Measurements from ENCODE around the gene RHOV. TPM values are rescaled to one million over a fixed set of nuclear protein-coding genes. Genes with fewer than 3 reads are reported as not detected.

Gene RHOV
- total and polyA plus RNA-seq, 4 donors: 0.15 to 0.30 (median 0.19) TPM; not detected in 1

GRCh38 chr15:40823572-40824343 lies 50.3 kb downstream of the RHOV start:
- intact Hi-C loops (cut with DNase I): no loop called here
- H3K36me3 ChIP-seq (ENCODE audit: control insufficient read depth in 1 of 2, insufficient read depth in 2 of 2, low read length in 1 of 2): no peaks in the 10 kb centered on the region
- no peak overlapping the region for H3K4me3 ChIP-seq (ENCODE audit: low read length in 2 of 2)
- DNase-seq: no peak
- H3K27me3 ChIP-seq (ENCODE audit: control insufficient read depth in 1 of 2, insufficient read depth in 2 of 2, low read length in 1 of 2): no peaks in the 10 kb centered on the region
- no peaks in the 10 kb centered on the region for H3K9me3 ChIP-seq (ENCODE audit: control insufficient read depth, low read length)
- H3K27ac ChIP-seq (ENCODE audit: low read depth in 1 of 2, low read length in 2 of 2): no peak overlapping the region
- WGBS, 2 donors: 85 to 86% methylated on average over 1 of the region's 1 CpG
- ATAC-seq (ENCODE audit: low FRiP score): no peak
- no peaks in the 10 kb centered on the region for H3K4me1 ChIP-seq (ENCODE audit: control insufficient read depth in 1 of 2, insufficient read depth in 2 of 2, low read length in 2 of 2)

Other genes with a start within 250 kb of the RHOV start
- under 1 TPM; 0.42 to 0.87 TPM for gene RAD51, start 179.1 kb downstream of the RHOV start, total RNA-seq
- gene RAD51, start 179.1 kb downstream of the RHOV start, polyA plus RNA-seq: under 1 TPM; 0.33 to 0.50 TPM
- gene RMDN3, start 119.0 kb downstream of the RHOV start, total RNA-seq: 10 to 100 TPM; 21.1 to 29.1 TPM
- 10 to 100 TPM; 27.3 to 29.2 TPM for gene RMDN3, start 119.0 kb downstream of the RHOV start, polyA plus RNA-seq
- 1 to 10 TPM; 4.5 to 7.7 TPM for gene GCHFR, start 110.2 kb downstream of the RHOV start, total RNA-seq
- 10 to 100 TPM; 21.0 to 48.2 TPM for gene GCHFR, start 110.2 kb downstream of the RHOV start, polyA plus RNA-seq
- gene C15orf62, start 104.3 kb downstream of the RHOV start, total RNA-seq: under 1 TPM; 0.19 to 0.87 TPM
- under 1 TPM in 1 of 2 donors, not detected in 1; 0.97 TPM for gene C15orf62, start 104.3 kb downstream of the RHOV start, polyA plus RNA-seq
- 10 to 100 TPM in 1 of 2 donors, 1 to 10 TPM in 1; 9.3 to 17.4 TPM for gene ZFYVE19, start 67.1 kb downstream of the RHOV start, total RNA-seq
- gene ZFYVE19, start 67.1 kb downstream of the RHOV start, polyA plus RNA-seq: 10 to 100 TPM; 14.5 to 48.0 TPM
- gene DNAJC17, start 66.8 kb downstream of the RHOV start, total RNA-seq: 10 to 100 TPM; 29.4 to 34.7 TPM
- 10 to 100 TPM; 20.5 to 75.9 TPM for gene DNAJC17, start 66.8 kb downstream of the RHOV start, polyA plus RNA-seq
- gene PPP1R14D, start 45.5 kb downstream of the RHOV start, total RNA-seq: not detected
- gene PPP1R14D, start 45.5 kb downstream of the RHOV start, polyA plus RNA-seq: 10 to 100 TPM in 1 of 2 donors, not detected in 1; 22.3 TPM
- 1 to 10 TPM; 2.4 to 3.9 TPM for gene SPINT1, start 30.2 kb downstream of the RHOV start, total RNA-seq
- 10 to 100 TPM in 1 of 2 donors, 1 to 10 TPM in 1; 1.9 to 15.5 TPM for gene SPINT1, start 30.2 kb downstream of the RHOV start, polyA plus RNA-seq
- 10 to 100 TPM; 18.6 to 22.5 TPM for gene VPS18, start 20.2 kb upstream of the RHOV start, total RNA-seq
- gene VPS18, start 20.2 kb upstream of the RHOV start, polyA plus RNA-seq: 10 to 100 TPM in 1 of 2 donors, 1 to 10 TPM in 1; 5.5 to 10.3 TPM
- gene DLL4, start 55.1 kb upstream of the RHOV start, total RNA-seq: 10 to 100 TPM in 1 of 2 donors, 1 to 10 TPM in 1; 9.7 to 28.4 TPM
- gene DLL4, start 55.1 kb upstream of the RHOV start, polyA plus RNA-seq: under 1 TPM; 0.20 to 0.38 TPM
- gene CHAC1, start 79.2 kb upstream of the RHOV start, total RNA-seq: 1 to 10 TPM; 2.1 to 5.3 TPM
- 1 to 10 TPM; 1.2 to 4.5 TPM for gene CHAC1, start 79.2 kb upstream of the RHOV start, polyA plus RNA-seq
- gene INO80, start 242.0 kb upstream of the RHOV start, total RNA-seq: 10 to 100 TPM; 23.5 to 25.1 TPM
- 1 to 10 TPM; 6.5 to 7.3 TPM for gene INO80, start 242.0 kb upstream of the RHOV start, polyA plus RNA-seq